Activated T-cell treated with anti-CD3 and anti-CD28 coated beads for 4 hours (primary cell): ENCODE measurements around the gene HS6ST3.

Experiments
- DNase-seq: peaks from one replicate; pipeline ENCODE4 v3.0.0-alpha.2; 2020

HS6ST3 gene

GRCh38 chr13:96677029-96677428 is 587.1 kb downstream of the HS6ST3 start:
- no peak for DNase-seq

- no peak for DNase-seq
Measured at GRCh38 chr13:96678801-96679200, 588.9 kb downstream of the HS6ST3 start.

- DNase-seq: no peak
Measured at GRCh38 chr13:96680898-96681297, 591.0 kb downstream of the HS6ST3 start.

- DNase-seq: no peak
Measured at GRCh38 chr13:96681766-96682165, 591.9 kb downstream of the HS6ST3 start.

GRCh38 chr13:96684469-96684868 is 594.6 kb downstream of the HS6ST3 start:
- DNase-seq: no peak

GRCh38 chr13:96684907-96685306 is 595.0 kb downstream of the HS6ST3 start:
- DNase-seq: no peak

GRCh38 chr13:96686286-96686685 is 596.4 kb downstream of the HS6ST3 start:
- no peak for DNase-seq

- DNase-seq: no peak
Measured at GRCh38 chr13:96687191-96687590, 597.3 kb downstream of the HS6ST3 start.

- no peak for DNase-seq
Measured at GRCh38 chr13:96690998-96691397, 601.1 kb downstream of the HS6ST3 start.

- no peak for DNase-seq
Measured at GRCh38 chr13:96696389-96696900, 606.5 kb downstream of the HS6ST3 start.

- no peak for DNase-seq
Measured at GRCh38 chr13:96700657-96701056, 610.8 kb downstream of the HS6ST3 start.

- no peak for DNase-seq
Measured at GRCh38 chr13:96707146-96707545, 617.2 kb downstream of the HS6ST3 start.

- DNase-seq: no peak
Measured at GRCh38 chr13:96710166-96710862, 620.4 kb downstream of the HS6ST3 start.

GRCh38 chr13:96720446-96720845 is 630.5 kb downstream of the HS6ST3 start:
- DNase-seq: no peak

GRCh38 chr13:96726651-96727050 is 636.7 kb downstream of the HS6ST3 start:
- no peak for DNase-seq

- DNase-seq: no peak
Measured at GRCh38 chr13:96728463-96728862, 638.6 kb downstream of the HS6ST3 start.

- no peak for DNase-seq
Measured at GRCh38 chr13:96730676-96731075, 640.8 kb downstream of the HS6ST3 start.

- DNase-seq: no peak
Measured at GRCh38 chr13:96734499-96734898, 644.6 kb downstream of the HS6ST3 start.

GRCh38 chr13:96741779-96742178 is 651.9 kb downstream of the HS6ST3 start:
- no peak for DNase-seq

- no peak for DNase-seq
Measured at GRCh38 chr13:96743296-96744089, 653.6 kb downstream of the HS6ST3 start.

GRCh38 chr13:96744367-96745331 is 654.7 kb downstream of the HS6ST3 start:
- no peak for DNase-seq

- no peak for DNase-seq
Measured at GRCh38 chr13:96746886-96747285, 657.0 kb downstream of the HS6ST3 start.

- no peak for DNase-seq
Measured at GRCh38 chr13:96749825-96750224, 659.9 kb downstream of the HS6ST3 start.
